Gastrocnemius medialis (tissue), 4 donors: ENCODE data around the gene NFILZ.

Experiments
- POLR2A ChIP-seq, 2 donors: fragments of 450-650 bp; IDR thresholded peaks; one replicate each; pipeline ENCODE4 v1.6.1; 2017; ENCODE audit warnings: antibody characterized with exemption in 2 of 2, mild to moderate bottlenecking in 2 of 2, moderate library complexity in 2 of 2
- TF ChIP-seq, protein P1 (sequence below), 5 experiments: fragments of 450-650 bp in 3 of 5; fragments of 200-600 bp in 2 of 5; sonication (generic) in 2 of 5; IDR thresholded peaks in 4 of 5; conservative IDR thresholded peaks in 1 of 5; 1 replicate in 4 of 5; 2 replicates in 1 of 5; pipeline ENCODE4 v1.5.1; 2016 to 2019; ENCODE audit warnings: antibody characterized with exemption in 5 of 5, mild to moderate bottlenecking in 3 of 5, moderate library complexity in 3 of 5

- TF ChIP-seq, protein P1, sequence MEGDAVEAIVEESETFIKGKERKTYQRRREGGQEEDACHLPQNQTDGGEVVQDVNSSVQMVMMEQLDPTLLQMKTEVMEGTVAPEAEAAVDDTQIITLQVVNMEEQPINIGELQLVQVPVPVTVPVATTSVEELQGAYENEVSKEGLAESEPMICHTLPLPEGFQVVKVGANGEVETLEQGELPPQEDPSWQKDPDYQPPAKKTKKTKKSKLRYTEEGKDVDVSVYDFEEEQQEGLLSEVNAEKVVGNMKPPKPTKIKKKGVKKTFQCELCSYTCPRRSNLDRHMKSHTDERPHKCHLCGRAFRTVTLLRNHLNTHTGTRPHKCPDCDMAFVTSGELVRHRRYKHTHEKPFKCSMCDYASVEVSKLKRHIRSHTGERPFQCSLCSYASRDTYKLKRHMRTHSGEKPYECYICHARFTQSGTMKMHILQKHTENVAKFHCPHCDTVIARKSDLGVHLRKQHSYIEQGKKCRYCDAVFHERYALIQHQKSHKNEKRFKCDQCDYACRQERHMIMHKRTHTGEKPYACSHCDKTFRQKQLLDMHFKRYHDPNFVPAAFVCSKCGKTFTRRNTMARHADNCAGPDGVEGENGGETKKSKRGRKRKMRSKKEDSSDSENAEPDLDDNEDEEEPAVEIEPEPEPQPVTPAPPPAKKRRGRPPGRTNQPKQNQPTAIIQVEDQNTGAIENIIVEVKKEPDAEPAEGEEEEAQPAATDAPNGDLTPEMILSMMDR (IDR thresholded peaks at IDR 0.05 in 4 of 5, conservative IDR thresholded peaks at IDR 0.05 in 1 of 5): no peak
- no peak for TF ChIP-seq POLR2A (IDR thresholded peaks at IDR 0.05)
Observed at GRCh38 chr19:8611391-8611876, 19.0 kb upstream of the NFILZ start.
